Sigmoid colon (tissue), 3 donors: ENCODE results near the gene CNNM2.

ENCODE experiments used
- CTCF ChIP-seq, 4 experiments: fragments of 450-650 bp in 3 of 4; fragments of 200-600 bp in 1 of 4; IDR thresholded peaks; one replicate each; pipeline ENCODE4 v1.5.1; 2016 to 2019; ENCODE audit warnings: antibody characterized with exemption in 4 of 4, mild to moderate bottlenecking in 3 of 4, moderate library complexity in 2 of 4
- POLR2A ChIP-seq, 2 donors: fragments of 450-650 bp; IDR thresholded peaks; one replicate each; pipeline ENCODE4 v1.6.1; 2016; ENCODE audit warnings: antibody characterized with exemption in 2 of 2, mild to moderate bottlenecking in 2 of 2, moderate library complexity in 2 of 2

- no peak for TF ChIP-seq POLR2A (IDR thresholded peaks at IDR 0.05)
- TF ChIP-seq CTCF (IDR thresholded peaks at IDR 0.05) = no peak
Observed at GRCh38 chr10:103021900-103022293, 103.8 kb downstream of the CNNM2 start.
